ENCODE measurements around the gene KRT20. TPM values are rescaled to one million over a fixed set of nuclear protein-coding genes. Genes with fewer than 3 reads are reported as not detected.
"Not testable (repeated sequence)": the region's sequence is repeated elsewhere in the genome, so short reads cannot be mapped to it uniquely, and the experiment has no call there.

KRT20 gene
- not detected for polyA plus RNA-seq (2013, experiment 1 of 2; ENCODE audit: insufficient read length)
- not detected for polyA plus RNA-seq (2013, experiment 2 of 2; ENCODE audit: insufficient read length)

GRCh38 chr17:40884708-40885512 lies at the start of gene KRT20:
KRT20 (minus strand) TSS chr17:40885242; CDS start chr17:40885185, 57 bp downstream.
- DNase-seq: no peak

GRCh38 chr17:40932608-40933007 lies 47.6 kb upstream of the KRT20 start:
- DNase-seq: no peak

- DNase-seq: no peak
These were observed 46.3 kb upstream of the KRT20 start for GRCh38 chr17:40931311-40931710.

- no peak for DNase-seq
These were observed 41.3 kb upstream of the KRT20 start for GRCh38 chr17:40926341-40926740.

DNA sequence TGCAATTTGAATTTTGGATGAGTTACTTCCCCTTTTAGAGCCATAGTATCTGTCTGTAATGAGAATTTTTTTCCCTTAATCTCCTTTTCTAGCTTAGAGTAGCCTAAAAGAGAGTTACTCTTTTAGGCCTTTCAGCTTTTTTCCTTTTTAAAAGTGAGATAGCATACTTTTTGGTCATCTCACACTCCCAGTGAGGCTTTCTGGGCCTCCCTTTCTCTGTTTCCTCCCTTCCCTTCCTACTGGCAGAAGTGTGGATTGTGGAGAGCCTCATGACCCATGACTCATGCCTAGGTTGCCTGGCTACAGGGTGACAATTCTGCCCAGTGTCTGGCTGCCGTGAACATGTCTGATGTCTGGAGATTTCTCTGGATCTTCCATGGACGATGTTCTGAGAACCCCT lies 37.2 kb upstream of the KRT20 start:
- peak; percentile 78 for DNase-seq

DNA sequence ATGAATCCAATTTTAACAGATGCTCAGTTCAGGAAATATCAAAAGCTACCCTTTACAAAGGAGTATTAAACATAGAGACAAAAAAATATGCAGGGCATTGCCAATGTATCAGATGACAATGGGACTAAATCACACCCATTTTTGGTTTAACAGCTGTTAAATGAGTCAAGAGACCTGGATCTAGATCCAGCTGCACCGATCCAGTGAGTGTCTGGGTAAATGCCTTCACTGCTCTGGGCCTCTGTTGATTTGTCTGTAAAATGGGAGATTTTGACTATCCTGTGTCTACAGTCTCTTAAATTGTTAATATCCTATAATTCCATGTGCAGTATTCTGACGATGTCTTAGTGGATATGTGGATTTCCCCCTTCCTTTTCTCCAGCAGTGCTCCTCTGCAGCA lies 36.0 kb upstream of the KRT20 start:
- DNase-seq: no peak

DNA sequence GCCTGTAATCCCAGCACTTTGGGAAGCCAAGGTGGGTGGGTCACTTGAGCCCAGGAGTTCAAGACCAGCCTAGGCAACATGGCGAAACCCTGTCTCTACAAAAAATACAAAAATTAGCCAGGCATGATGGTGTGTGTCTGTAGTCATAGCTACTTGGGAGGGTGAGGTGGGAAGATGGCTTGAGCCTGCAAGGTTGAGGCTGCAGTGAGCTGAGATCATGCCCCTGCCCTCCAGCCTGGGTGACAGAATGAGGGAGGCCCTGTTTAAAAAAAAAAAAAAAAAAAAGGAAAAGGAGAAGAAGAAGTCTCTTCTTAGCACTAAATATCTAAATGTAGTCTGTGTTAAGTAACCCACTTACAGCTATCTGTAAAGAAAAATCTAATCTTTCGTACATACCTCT lies 32.1 kb upstream of the KRT20 start:
- not testable (repeated sequence) for DNase-seq

DNA sequence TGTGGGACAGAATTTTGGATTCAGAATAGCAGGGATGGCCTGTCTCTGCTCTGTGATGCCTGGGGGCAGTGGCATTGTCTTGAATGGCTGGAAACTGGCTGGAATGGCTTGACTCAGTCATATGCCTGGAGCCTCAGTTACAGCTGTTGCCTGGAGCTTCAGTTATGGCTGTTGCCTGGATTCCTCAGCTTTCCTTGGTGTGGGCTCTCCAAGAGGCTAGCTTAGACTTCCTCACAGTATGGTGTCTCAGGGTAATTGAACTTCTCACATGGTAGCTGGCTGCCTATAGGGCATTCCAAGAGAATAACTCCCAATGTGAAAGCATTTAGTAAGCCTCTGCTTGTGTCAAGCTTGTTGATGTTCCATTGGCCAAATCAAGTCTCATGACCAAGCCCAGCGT lies 31.3 kb upstream of the KRT20 start:
- peak; percentile 29 for DNase-seq

- peak; percentile 80 for DNase-seq
These were observed 30.7 kb upstream of the KRT20 start for GRCh38 chr17:40915721-40916256.

DNA sequence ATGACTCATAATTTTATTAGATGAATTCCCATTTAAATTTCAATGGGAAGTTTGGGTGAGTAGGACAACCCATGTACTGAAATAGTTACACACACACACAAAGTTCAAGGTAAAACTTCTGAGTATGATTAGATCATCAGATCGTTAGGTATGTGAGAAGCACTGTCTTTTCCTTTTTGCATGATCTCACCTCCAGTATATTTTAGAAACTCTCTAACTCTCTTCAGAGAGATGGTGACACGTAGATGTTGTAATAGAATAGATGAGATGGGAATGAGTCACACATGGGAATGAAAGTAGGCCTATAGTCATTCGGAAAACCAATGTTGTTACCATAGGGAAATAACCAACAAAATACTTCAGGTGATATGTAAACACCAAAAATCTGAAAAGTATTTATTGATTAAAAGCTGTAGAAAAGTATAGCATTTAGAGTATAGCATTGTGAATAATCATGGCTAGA lies 30.2 kb upstream of the KRT20 start:
- DNase-seq: peak; percentile 92

GRCh38 chr17:40914075-40914855 lies 29.2 kb upstream of the KRT20 start:
- DNase-seq: peak; percentile 65

- no peak for DNase-seq
These were observed 27.6 kb upstream of the KRT20 start for GRCh38 chr17:40912486-40913210.

- DNase-seq: peak; percentile 90
These were observed 25.4 kb upstream of the KRT20 start for GRCh38 chr17:40910441-40910841.

GRCh38 chr17:40909755-40910154 lies 24.7 kb upstream of the KRT20 start:
- DNase-seq: peak; percentile 50

DNA sequence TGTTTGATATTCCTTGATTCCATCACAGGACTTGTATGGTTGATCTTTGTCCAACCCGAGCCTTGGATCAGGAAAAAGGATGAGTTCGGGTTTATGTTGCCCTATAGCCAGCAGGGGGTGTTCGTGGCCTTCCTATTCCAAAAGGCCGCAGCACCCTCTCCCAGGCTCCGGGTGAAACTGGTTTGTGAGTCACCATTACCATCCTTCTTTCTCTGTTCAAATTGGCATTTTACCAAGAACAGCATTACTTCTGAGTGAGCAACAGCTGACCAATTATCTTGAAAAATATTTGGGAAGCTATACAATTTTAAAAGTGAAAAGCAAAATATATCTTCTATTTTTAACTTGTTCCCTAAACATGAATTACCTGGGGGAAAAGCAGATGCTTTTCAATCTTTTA lies 24.3 kb upstream of the KRT20 start:
- DNase-seq: peak; percentile 99

- DNase-seq: no peak
These were observed 21.6 kb upstream of the KRT20 start for GRCh38 chr17:40906613-40907012.

- no peak for DNase-seq
These were observed 20.3 kb upstream of the KRT20 start for GRCh38 chr17:40905370-40905769.

- DNase-seq: peak; percentile 31
These were observed 18.2 kb upstream of the KRT20 start for GRCh38 chr17:40903129-40903847.

DNA sequence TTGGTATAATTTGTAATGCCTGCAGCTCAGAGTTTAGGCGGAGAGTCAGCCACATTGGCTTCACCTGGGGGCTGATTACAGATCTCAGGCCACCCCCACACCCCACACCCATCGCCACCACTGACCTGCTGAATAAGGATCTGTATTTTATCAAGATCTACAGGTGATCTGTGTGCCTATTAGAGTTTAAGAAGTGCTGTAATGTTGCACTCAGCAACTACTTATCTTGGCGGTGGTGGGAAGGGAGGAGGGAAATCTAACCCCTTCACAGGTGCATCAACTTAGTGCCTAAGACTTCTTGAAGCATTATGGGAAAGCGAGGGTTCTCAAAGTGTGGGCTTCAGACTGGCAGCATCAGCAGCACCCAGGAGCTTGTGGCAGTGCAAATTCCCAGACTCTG lies 17.5 kb upstream of the KRT20 start:
- DNase-seq: no peak

GRCh38 chr17:40901981-40902474 lies 17.0 kb upstream of the KRT20 start:
- DNase-seq: no peak

DNA sequence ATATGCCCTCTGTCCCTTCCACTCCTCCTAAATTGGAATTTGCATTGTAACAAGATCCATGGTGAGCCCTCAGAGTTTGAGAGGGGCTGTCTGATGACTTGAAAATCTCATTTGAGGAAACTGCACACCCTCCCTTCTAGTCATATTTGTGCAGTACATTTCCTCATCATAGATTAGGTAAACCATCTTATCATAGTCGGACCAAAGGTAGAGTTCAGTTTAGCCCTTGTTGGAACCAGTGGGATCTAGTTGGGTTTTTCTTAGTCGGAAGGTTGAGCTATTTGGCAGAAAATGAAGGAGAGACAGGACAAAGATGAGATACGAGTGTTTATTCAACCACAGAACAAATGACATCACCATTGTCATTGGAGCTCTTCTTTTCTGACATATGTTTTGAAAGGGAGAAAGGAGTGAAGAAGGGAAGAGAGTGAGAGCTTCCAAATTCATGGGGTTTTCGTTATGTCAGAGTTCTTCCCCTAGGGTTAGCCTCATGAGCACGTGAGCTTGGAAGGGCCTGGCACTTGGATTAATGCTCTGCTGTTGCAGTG lies 15.8 kb upstream of the KRT20 start:
- no peak for DNase-seq
